ENCODE results near the gene GDF9.

The GDF9 gene

GRCh38 chr5:132817011-132817410, 49.3 kb downstream of the GDF9 start:
- no peak for DNase-seq (ENCODE audit: low read depth in 2 of 2)

GRCh38 chr5:132816554-132816953, 49.7 kb downstream of the GDF9 start:
- DNase-seq (ENCODE audit: low read depth in 2 of 2) = no peak

- DNase-seq (ENCODE audit: low read depth in 2 of 2) = no peak
Observed at GRCh38 chr5:132816083-132816482, 50.2 kb downstream of the GDF9 start.

GRCh38 chr5:132815454-132815853, 50.8 kb downstream of the GDF9 start:
- DNase-seq (ENCODE audit: low read depth in 2 of 2) = no peak

- no peak for DNase-seq (ENCODE audit: low read depth in 2 of 2)
Observed at GRCh38 chr5:132814503-132815294, 51.6 kb downstream of the GDF9 start.

- no peak for DNase-seq (ENCODE audit: low read depth in 2 of 2)
Observed at GRCh38 chr5:132813599-132814502, 52.4 kb downstream of the GDF9 start.

- no peak for DNase-seq (ENCODE audit: low read depth in 2 of 2)
Observed at GRCh38 chr5:132812781-132813598, 53.3 kb downstream of the GDF9 start, which contains the start of gene SOWAHA. SOWAHA (plus strand) TSS chr5:132813302; CDS start chr5:132813622, 320 bp downstream.

GRCh38 chr5:132812123-132812765, 54.0 kb downstream of the GDF9 start:
- no peak for DNase-seq (ENCODE audit: low read depth in 2 of 2)

All from stimulated activated CD8-positive, alpha-beta memory T cell treated with anti-CD3 and anti-CD28 coated beads, Interleukin-15, amount 100 ng/mL, for 48 hours (primary cell).